ENCODE measurements around the gene GLRX. TPM values are rescaled to one million over a fixed set of nuclear protein-coding genes. Genes with fewer than 3 reads are reported as not detected.

Gene GLRX
- polyA plus RNA-seq, 1 of the 3 experiments (the other 2 are of a cell fraction) = 40.0 TPM

- Histone ChIP-seq H3K4me2 (peak overlapping the region; percentile 75), H3K36me3 (replicated peaks in 1 of 2; ENCODE audit: control insufficient read depth in 1 of 2, insufficient read depth in 2 of 2, low read length in 1 of 2) (no peaks in the 10 kb centered on the region), H3K9me2 (no peaks in the 10 kb centered on the region), H3K27ac (ENCODE audit: low read depth in 2 of 2, low read length in 1 of 2) (peak overlapping the region; percentile 71 to 95; a peak in 3 of 4 replicates), H3K9me3 (no peaks in the 10 kb centered on the region), H3K4me3 (ENCODE audit: low read depth in 2 of 2, low read length in 1 of 2) (peak overlapping the region in 1 of 2 experiments; percentile 45; a peak in 1 of 4 replicates), H3K4me1 (ENCODE audit: control insufficient read depth in 1 of 2, insufficient read depth in 2 of 2, low read depth in 1 of 2, low read length in 1 of 2) (peaks cover 2 to 35% of the 10 kb centered on the region in 2 experiments; a peak in 3 of 4 replicates), H3F3A (replicated peaks; ENCODE audit: insufficient read depth) (peaks cover 49% of the 10 kb centered on the region), H2AFZ (ENCODE audit: low read depth) (peak overlapping the region; percentile 36; the same call in 1 of the 2 replicates), H4K20me1 (ENCODE audit: insufficient read depth) (no peaks in the 10 kb centered on the region), H3K27me3 (ENCODE audit: insufficient read depth) (no peaks in the 10 kb centered on the region), H3K79me2 (ENCODE audit: insufficient read depth) (no peaks in the 10 kb centered on the region), H3K9ac (peak overlapping the region; percentile 69; the same call in 1 of the 2 replicates)
- no peak for TF ChIP-seq USF2 (IDR thresholded peaks at IDR 0.05; ENCODE audit: borderline replicate concordance, low read depth, low read length)
- TF ChIP-seq RXRA (IDR thresholded peaks at IDR 0.05; ENCODE audit: borderline replicate concordance, low read depth) = no peak
- TF ChIP-seq CHD2 (IDR thresholded peaks at IDR 0.05; ENCODE audit: low read length, partially characterized antibody) = no peak
- no peak for TF ChIP-seq GATA2 (CRISPR knock-in tag; IDR thresholded peaks at IDR 0.05)
- no peak for TF ChIP-seq MEF2A (IDR thresholded peaks at IDR 0.05; ENCODE audit: borderline replicate concordance, low read depth)
- TF ChIP-seq CTCF (IDR thresholded peaks at IDR 0.05) = no peak
- TF ChIP-seq MAX (IDR thresholded peaks at IDR 0.05; ENCODE audit: low read depth) = no peak
- no peak for TF ChIP-seq NRF1 (IDR thresholded peaks at IDR 0.05; ENCODE audit: low read depth, low read length)
- TF ChIP-seq SIN3A (IDR thresholded peaks at IDR 0.05; ENCODE audit: borderline replicate concordance, low read depth, low read length) = no peak
- TF ChIP-seq ZBTB33 (IDR thresholded peaks at IDR 0.05; ENCODE audit: borderline replicate concordance, low read depth) = no peak
- TF ChIP-seq TEAD4 (IDR thresholded peaks at IDR 0.05; ENCODE audit: borderline replicate concordance, insufficient read depth) = no peak
- no peak for TF ChIP-seq JUND (IDR thresholded peaks at IDR 0.05)
- TF ChIP-seq NFIC (IDR thresholded peaks at IDR 0.05; ENCODE audit: borderline replicate concordance) = no peak
- no peak for TF ChIP-seq REST (IDR thresholded peaks at IDR 0.05; ENCODE audit: low read depth, low read length)
- WGBS (ENCODE audit: low lambda C conversion rate) = 97% methylated on average over 4 of the region's 4 CpGs
- ChIA-PET POLR2A (no interaction called here), CTCF (interaction anchor here (0.8 to 15.2 kb wide), 23 partner anchors 10 to 739 kb away, joined by 3 to 170 read pairs (median 4); partner anchors contain the start of gene ELL2)
- DNase-seq = no peak
Observed at GRCh38 chr5:95859661-95860060, 37.1 kb upstream of the GLRX start.

Measured in SK-N-SH (cell line).